ENCODE results near the gene CDKN2AIPNL.

The CDKN2AIPNL gene

GRCh38 chr5:134411546-134412266 is at the start of gene CDKN2AIPNL:
TSS of gene CDKN2AIPNL (minus strand) at chr5:134411881. CDS start at chr5:134411854, 27 bp downstream.
- peak; percentile 94 for DNase-seq

GRCh38 chr5:134460551-134460950 is 48.9 kb upstream of the CDKN2AIPNL start:
- DNase-seq = no peak

- no peak for DNase-seq
Measured at GRCh38 chr5:134459491-134459890, 47.8 kb upstream of the CDKN2AIPNL start.

- DNase-seq = no peak
Measured at GRCh38 chr5:134459010-134459403, 47.3 kb upstream of the CDKN2AIPNL start.

GRCh38 chr5:134458234-134459009 is 46.7 kb upstream of the CDKN2AIPNL start:
- no peak for DNase-seq

- DNase-seq = no peak
Measured at GRCh38 chr5:134457801-134458200, 46.1 kb upstream of the CDKN2AIPNL start.

GRCh38 chr5:134456825-134457224 is 45.1 kb upstream of the CDKN2AIPNL start:
- DNase-seq = no peak

GRCh38 chr5:134455466-134455865 is 43.8 kb upstream of the CDKN2AIPNL start:
- DNase-seq = no peak

- no peak for DNase-seq
Measured at GRCh38 chr5:134453016-134453415, 41.3 kb upstream of the CDKN2AIPNL start.

GRCh38 chr5:134451936-134452505 is 40.3 kb upstream of the CDKN2AIPNL start:
- peak; percentile 66 for DNase-seq

- no peak for DNase-seq
Measured at GRCh38 chr5:134451225-134451935, 39.7 kb upstream of the CDKN2AIPNL start.

GRCh38 chr5:134450374-134450773 is 38.7 kb upstream of the CDKN2AIPNL start:
- DNase-seq = peak; percentile 47

GRCh38 chr5:134449167-134449566 is 37.5 kb upstream of the CDKN2AIPNL start:
- no peak for DNase-seq

GRCh38 chr5:134447815-134448520 is 36.3 kb upstream of the CDKN2AIPNL start:
- DNase-seq = no peak

- DNase-seq = no peak
Measured at GRCh38 chr5:134446938-134447337, 35.3 kb upstream of the CDKN2AIPNL start.

- DNase-seq = no peak
Measured at GRCh38 chr5:134445856-134446818, 34.5 kb upstream of the CDKN2AIPNL start.

- no peak for DNase-seq
Measured at GRCh38 chr5:134444941-134445471, 33.3 kb upstream of the CDKN2AIPNL start.

- DNase-seq = no peak
Measured at GRCh38 chr5:134440201-134440755, 28.6 kb upstream of the CDKN2AIPNL start.

GRCh38 chr5:134439210-134439654 is 27.6 kb upstream of the CDKN2AIPNL start:
- no peak for DNase-seq

GRCh38 chr5:134438721-134439123 is 27.0 kb upstream of the CDKN2AIPNL start:
- DNase-seq = no peak
